Measurements from ENCODE around the gene HELZ2. TPM values are rescaled to one million over a fixed set of nuclear protein-coding genes. Genes with fewer than 3 reads are reported as not detected.

Gene HELZ2
- total RNA-seq, 1 experiment from 2014 or later = 27.9 TPM

GRCh38 chr20:63543131-63543530 is 30.9 kb downstream of the HELZ2 start:
- Histone ChIP-seq H3K27ac (ENCODE audit: insufficient read length, low read depth, low read length) (no peak overlapping the region), H3K9me3 (ENCODE audit: control insufficient read depth, low read depth, low read length) (no peaks in the 10 kb centered on the region), H3K4me1 (ENCODE audit: insufficient read depth, low read length) (no peaks in the 10 kb centered on the region), H2BK5ac (ENCODE audit: insufficient read length, low read length) (no peak overlapping the region), H2BK20ac (ENCODE audit: low read depth, low read length, poor library complexity, severe bottlenecking) (no peak overlapping the region), H2BK15ac (ENCODE audit: low read depth, low read length) (no peak overlapping the region), H3K18ac (ENCODE audit: insufficient read length, low read depth, low read length) (no peak overlapping the region), H4K8ac (replicated peaks; ENCODE audit: insufficient read length, low read depth, low read length) (no peak overlapping the region), H2BK12ac (ENCODE audit: insufficient read length, low read depth, low read length) (no peak overlapping the region), H3K4ac (ENCODE audit: low read depth, low read length) (no peak overlapping the region), H2AFZ (ENCODE audit: low read length) (no peak overlapping the region), H3K4me2 (ENCODE audit: insufficient read depth, insufficient read length, low read length) (no peak overlapping the region), H3T11ph (ENCODE audit: low read length) (no peak overlapping the region), H2BK120ac (ENCODE audit: low read depth, low read length, poor library complexity, severe bottlenecking) (no peak overlapping the region), H3K23ac (ENCODE audit: insufficient read length, low read depth, low read length) (no peak overlapping the region), H3K27me3 (ENCODE audit: insufficient read depth, low read length) (no peaks in the 10 kb centered on the region), H2AK5ac (ENCODE audit: insufficient read length, low read length) (no peak overlapping the region), H4K20me1 (ENCODE audit: control insufficient read depth, insufficient read depth, insufficient read length) (no peaks in the 10 kb centered on the region), H3K79me2 (ENCODE audit: insufficient read depth, low read length) (no peaks in the 10 kb centered on the region), H4K91ac (ENCODE audit: insufficient read length, low read depth, low read length) (no peak overlapping the region), H3K9ac (ENCODE audit: extremely low read depth, insufficient read length, low read length) (no peak overlapping the region), H3K79me1 (ENCODE audit: insufficient read depth, low read depth, low read length, poor library complexity, severe bottlenecking) (no peaks in the 10 kb centered on the region), H3K14ac (ENCODE audit: insufficient read depth, low read length) (no peak overlapping the region), H4K5ac (ENCODE audit: insufficient read length, low read depth, low read length) (no peak overlapping the region), H3K56ac (ENCODE audit: insufficient read length, low read depth, low read length) (no peak overlapping the region), H3K23me2 (ENCODE audit: insufficient read length, low read depth, low read length, poor library complexity, severe bottlenecking) (no peaks in the 10 kb centered on the region)
- peaks cover 5 to 13% of the 10 kb centered on the region in 2 experiments for H3K4me1 Mint-ChIP-seq
- H3K9me3 Mint-ChIP-seq = no peaks in the 10 kb centered on the region
- no peak for TF ChIP-seq CTCF (conservative IDR thresholded peaks at IDR 0.05)
- no peak for DNase-seq
- no peak overlapping the region for H3K27ac Mint-ChIP-seq
- H3K27me3 Mint-ChIP-seq (ENCODE audit: low read depth) = no peaks in the 10 kb centered on the region
- WGBS (ENCODE audit: extremely low coverage, insufficient read length, low lambda C conversion rate) = no CpG with 5 or more reads among the region's 10 CpGs
- H3K36me3 Mint-ChIP-seq (ENCODE audit: insufficient read depth in 1 of 3, low read depth in 3 of 3) = no peaks in the 10 kb centered on the region
- no peak overlapping the region for H3K4me3 Mint-ChIP-seq
